ENCODE measurements around the gene TMEM240.
"Not testable (repeated sequence)": the region's sequence is repeated elsewhere in the genome, so short reads cannot be mapped to it uniquely, and the experiment has no call there.

The TMEM240 gene

DNA sequence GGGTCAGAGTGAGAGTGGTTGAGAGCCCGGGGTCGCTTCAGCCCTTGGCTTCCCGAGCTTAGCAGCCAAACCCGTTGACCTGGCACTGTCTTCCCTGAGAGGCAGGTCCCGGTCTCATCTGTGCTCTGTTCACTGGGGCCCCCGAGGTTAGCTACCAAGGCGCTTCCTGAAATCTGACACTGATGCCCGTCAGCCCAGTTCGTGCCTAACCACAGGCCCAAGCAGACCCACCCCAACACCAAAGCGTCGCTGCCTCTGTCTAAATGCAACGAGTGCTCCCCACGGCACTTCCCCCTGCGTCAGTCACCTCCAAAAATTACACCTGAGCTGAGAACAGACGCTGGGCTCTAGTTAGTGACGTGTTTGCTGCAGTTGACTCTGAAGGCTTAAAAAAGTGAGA is 26.0 kb downstream of the TMEM240 start:
- not testable (repeated sequence) for H3K27me3 ChIP-seq (ENCODE audit: control insufficient read depth, insufficient read depth, low read length); H3K9ac ChIP-seq (ENCODE audit: low read depth, low read length); H3K9me3 ChIP-seq (ENCODE audit: control insufficient read depth, insufficient read depth, low read length)

DNA sequence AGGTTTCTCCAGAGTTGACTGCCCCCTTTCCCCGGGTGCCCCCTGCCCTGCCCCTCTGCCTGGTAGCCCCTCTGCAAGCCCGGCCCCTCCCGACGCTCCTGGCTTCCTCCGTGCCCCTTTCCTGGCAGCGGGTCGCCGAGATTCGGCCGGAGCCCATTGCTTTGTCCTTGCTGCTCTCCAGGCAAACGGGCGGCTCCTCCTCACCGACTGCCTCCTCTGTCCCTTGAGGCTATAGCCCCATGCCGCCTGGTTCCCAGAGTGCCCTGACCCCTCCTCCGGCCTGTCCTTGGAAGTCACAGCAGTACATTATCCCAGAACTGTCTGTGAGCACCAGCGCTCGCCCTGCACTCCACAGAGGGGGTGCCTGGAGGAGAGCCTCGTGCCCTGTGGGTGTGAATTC is 26.7 kb downstream of the TMEM240 start:
- not testable (repeated sequence) for H3K27me3 ChIP-seq (ENCODE audit: control insufficient read depth, insufficient read depth, low read length); H3K9me3 ChIP-seq (ENCODE audit: control insufficient read depth, insufficient read depth, low read length); H3K4me3 ChIP-seq (ENCODE audit: low read depth, low read length); H3K4me1 ChIP-seq (ENCODE audit: control insufficient read depth, insufficient read depth, low read length); H3K9ac ChIP-seq (ENCODE audit: low read depth, low read length)
- H3K36me3 ChIP-seq (ENCODE audit: control insufficient read depth, insufficient read depth, low read length), result peaks cover 12% of the 10 kb centered on the region

More for the DNA sequence above, 26.0 kb downstream of the TMEM240 start:
- H3K4me3 ChIP-seq (ENCODE audit: low read depth, low read length); H3K4me1 ChIP-seq (ENCODE audit: control insufficient read depth, insufficient read depth, low read length): not testable (repeated sequence)
- peaks cover 12% of the 10 kb centered on the region for H3K36me3 ChIP-seq (ENCODE audit: control insufficient read depth, insufficient read depth, low read length)

DNA sequence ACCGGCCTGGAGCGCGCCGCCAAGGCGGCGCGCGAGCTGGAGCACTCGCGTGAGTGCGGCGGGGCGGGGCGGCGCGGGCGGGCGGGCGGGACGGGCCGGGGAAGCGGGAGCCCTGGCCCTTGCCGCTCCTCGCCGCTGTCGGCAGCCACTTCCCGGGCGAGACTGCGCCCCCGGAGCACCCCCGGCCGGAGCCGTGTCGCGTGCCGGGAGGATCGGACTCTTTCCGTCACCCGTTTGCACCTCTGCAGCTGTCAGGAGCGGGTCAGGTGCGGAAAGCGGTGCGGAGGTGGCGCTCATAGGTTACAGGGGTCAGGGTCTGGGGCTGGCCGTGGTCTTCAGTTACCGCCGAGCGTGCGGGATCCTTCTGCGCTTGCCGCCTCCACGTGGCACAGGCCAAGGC is 28.0 kb downstream of the TMEM240 start:
- H3K27me3 ChIP-seq (ENCODE audit: control insufficient read depth, insufficient read depth, low read length); H3K36me3 ChIP-seq (ENCODE audit: control insufficient read depth, insufficient read depth, low read length); H3K4me1 ChIP-seq (ENCODE audit: control insufficient read depth, insufficient read depth, low read length); H3K9ac ChIP-seq (ENCODE audit: low read depth, low read length); H3K9me3 ChIP-seq (ENCODE audit: control insufficient read depth, insufficient read depth, low read length): not testable (repeated sequence)
- H3K4me3 ChIP-seq (ENCODE audit: low read depth, low read length), result peak overlapping the region; percentile 52

DNA sequence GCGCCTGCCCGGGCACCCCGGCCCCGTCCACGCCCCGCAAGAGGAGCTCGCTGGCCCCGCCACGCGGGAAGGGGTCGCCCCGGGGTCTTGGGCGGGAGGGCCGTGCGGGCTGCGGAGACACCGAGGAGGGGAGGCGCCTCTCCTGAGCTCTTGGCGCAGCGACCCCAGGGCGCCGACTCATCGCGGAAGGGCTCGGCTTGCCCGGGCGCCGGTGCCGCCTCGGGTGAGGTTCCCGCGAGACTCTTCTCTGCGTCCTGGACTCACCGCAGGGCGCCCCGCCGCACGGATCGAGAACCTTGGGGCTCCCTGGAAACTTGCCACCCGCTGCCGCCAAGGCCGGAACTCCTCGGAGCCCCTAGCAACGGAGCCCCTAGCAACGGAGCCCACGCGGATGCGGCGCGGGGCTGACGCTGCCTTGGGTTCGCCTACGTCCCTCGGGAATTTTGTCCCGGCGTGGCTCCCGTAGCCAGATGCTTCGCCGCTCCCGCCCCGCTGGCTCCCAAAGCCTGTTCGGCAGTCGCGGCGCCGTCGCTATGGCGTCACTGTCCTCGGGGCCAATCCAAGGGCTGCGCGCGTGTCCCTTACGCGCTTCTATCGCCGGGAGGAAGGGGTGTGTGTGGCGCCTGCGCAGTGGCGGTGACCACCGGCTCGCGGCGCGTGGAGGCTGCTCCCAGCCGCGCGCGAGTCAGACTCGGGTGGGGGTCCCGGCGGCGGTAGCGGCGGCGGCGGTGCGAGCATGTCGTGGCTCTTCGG is 28.7 kb downstream of the TMEM240 start, which contains the start of gene ATAD3A:
Gene ATAD3A, plus strand, starts transcription at position 630 of the 753 bp plus-strand sequence. Its CDS starts 107 bp downstream, at position 737.
- Histone ChIP-seq H3K4me1 (ENCODE audit: control insufficient read depth, insufficient read depth, low read length) (no peaks in the 10 kb centered on the region), H3K9ac (ENCODE audit: low read depth, low read length) (peak within 1 kb of the TSS; percentile 73)

DNA sequence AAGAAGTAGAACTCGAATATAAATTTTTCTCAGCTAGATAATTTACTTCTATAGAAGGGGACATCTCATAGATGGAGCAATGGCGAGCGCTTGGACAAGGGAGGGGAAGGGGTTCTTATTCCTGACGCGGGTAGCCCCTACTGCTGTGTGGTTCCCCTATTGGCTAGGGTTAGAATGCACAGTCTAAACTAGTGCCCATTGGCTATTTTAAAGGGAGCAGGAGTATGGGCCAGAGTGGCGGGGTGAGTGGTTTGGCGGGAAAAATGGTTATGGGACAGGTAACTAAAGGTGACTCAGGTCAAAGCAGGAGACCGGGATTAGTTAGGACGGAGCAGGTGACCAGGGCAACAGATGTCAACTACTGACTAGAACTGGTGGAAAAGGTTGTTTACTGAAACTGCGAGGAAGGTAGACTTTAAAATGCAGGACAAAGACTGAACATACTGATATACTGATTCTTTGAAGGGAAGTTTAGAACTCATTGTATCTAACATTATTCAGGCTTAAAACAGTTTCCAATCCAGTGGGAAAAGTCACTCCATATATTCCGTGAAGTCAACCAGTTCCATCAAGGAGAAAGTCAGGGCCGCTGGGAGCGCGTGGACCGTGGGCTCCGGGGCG is 29.4 kb downstream of the TMEM240 start:
- no peaks in the 10 kb centered on the region for H3K4me1 ChIP-seq (ENCODE audit: control insufficient read depth, insufficient read depth, low read length)
- no peaks in the 10 kb centered on the region for H3K9me3 ChIP-seq (ENCODE audit: control insufficient read depth, insufficient read depth, low read length)
- peak overlapping the region; percentile 73 for H3K9ac ChIP-seq (ENCODE audit: low read depth, low read length)
- H3K4me3 ChIP-seq (ENCODE audit: low read depth, low read length), result peak overlapping the region; percentile 78
- no peaks in the 10 kb centered on the region for H3K36me3 ChIP-seq (ENCODE audit: control insufficient read depth, insufficient read depth, low read length)
- H3K27me3 ChIP-seq (ENCODE audit: control insufficient read depth, insufficient read depth, low read length), result no peaks in the 10 kb centered on the region

More for the DNA sequence above, 28.7 kb downstream of the TMEM240 start, which contains the start of gene ATAD3A:
- Histone ChIP-seq H3K9me3 (ENCODE audit: control insufficient read depth, insufficient read depth, low read length) (no peaks in the 10 kb centered on the region), H3K27me3 (ENCODE audit: control insufficient read depth, insufficient read depth, low read length) (no peaks in the 10 kb centered on the region), H3K4me3 (ENCODE audit: low read depth, low read length) (peak within 1 kb of the TSS; percentile 78), H3K36me3 (ENCODE audit: control insufficient read depth, insufficient read depth, low read length) (no peaks in the 10 kb centered on the region)

DNA sequence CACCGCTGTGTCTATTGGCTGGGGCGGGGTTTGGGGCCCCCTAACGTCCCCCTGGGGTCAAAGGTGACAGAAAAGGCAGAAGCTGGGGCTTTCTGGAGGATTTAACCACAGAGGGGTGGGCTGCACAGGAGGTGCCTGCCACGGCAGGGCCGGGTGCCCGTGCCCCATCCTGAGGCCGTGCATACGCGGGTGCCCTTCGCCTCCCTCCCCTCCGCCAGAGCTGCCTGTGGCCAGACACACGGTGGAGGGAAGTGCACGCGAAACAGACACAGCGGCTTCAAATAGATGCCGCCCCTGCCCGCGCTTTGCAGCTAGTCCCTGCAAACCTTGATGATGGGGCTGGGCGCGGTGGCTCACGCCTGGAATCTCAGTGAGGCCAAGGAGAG is 31.0 kb downstream of the TMEM240 start:
- H3K9ac ChIP-seq (ENCODE audit: low read depth, low read length); H3K4me3 ChIP-seq (ENCODE audit: low read depth, low read length); H3K4me1 ChIP-seq (ENCODE audit: control insufficient read depth, insufficient read depth, low read length); H3K9me3 ChIP-seq (ENCODE audit: control insufficient read depth, insufficient read depth, low read length); H3K27me3 ChIP-seq (ENCODE audit: control insufficient read depth, insufficient read depth, low read length); H3K36me3 ChIP-seq (ENCODE audit: control insufficient read depth, insufficient read depth, low read length): not testable (repeated sequence)

DNA sequence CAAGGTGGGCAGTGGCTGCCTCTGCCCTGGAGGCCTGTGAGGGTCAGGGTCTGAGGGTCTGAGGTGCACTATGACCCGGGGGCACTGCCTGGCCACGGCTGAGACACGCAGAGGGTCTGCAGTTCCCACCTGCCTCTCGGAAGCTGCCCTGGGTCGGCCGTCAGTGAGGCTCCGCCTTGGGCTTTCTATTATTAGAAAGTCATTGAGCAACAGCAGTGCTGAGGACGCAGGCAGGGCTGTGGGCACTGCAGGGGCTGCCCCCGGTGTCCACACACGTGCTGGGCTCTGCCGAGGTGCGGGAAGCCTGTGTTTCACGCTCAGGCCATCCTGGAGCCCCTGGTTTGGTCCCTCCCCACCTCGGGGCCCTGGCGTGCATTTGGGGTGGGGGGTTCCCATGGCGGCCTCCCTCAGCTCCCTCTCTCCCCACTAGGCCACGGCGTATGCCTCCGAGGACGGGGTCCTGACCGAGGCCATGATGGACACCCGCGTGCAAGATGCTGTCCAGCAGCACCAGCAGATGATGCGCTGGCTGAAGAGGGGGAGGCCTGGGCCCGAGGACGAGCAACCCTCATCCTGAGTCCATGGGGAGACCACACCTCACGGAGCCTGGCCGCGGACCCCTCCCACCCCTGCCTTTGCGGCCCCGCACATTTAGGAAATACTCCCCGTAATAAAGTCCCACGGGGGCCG is 31.5 kb downstream of the TMEM240 start:
- H3K36me3 ChIP-seq (ENCODE audit: control insufficient read depth, insufficient read depth, low read length); H3K27me3 ChIP-seq (ENCODE audit: control insufficient read depth, insufficient read depth, low read length); H3K4me3 ChIP-seq (ENCODE audit: low read depth, low read length); H3K4me1 ChIP-seq (ENCODE audit: control insufficient read depth, insufficient read depth, low read length); H3K9me3 ChIP-seq (ENCODE audit: control insufficient read depth, insufficient read depth, low read length); H3K9ac ChIP-seq (ENCODE audit: low read depth, low read length): not testable (repeated sequence)

DNA sequence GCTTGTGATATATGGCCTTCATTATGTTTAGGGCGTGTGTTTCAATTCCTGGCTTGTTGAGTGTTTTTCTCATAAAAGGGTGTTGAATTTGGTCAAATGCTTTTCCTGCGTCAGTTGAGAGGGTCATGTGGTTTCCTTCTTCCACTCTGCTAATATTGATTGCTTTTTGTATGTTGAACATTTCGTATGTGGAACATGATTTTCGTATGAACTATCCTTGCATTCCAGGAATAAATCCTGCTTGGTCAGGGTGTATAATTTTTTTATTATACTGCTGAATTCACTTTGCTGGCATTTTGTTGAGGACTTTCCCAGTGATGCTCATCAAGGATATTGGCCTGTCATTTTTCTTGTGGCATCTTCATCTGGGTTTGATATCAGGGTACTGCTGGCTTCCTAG is 33.1 kb downstream of the TMEM240 start:
- H3K36me3 ChIP-seq (ENCODE audit: control insufficient read depth, insufficient read depth, low read length), result no peaks in the 10 kb centered on the region
- H3K9ac ChIP-seq (ENCODE audit: low read depth, low read length), result no peak overlapping the region
- H3K4me3 ChIP-seq (ENCODE audit: low read depth, low read length), result no peak overlapping the region
- H3K9me3 ChIP-seq (ENCODE audit: control insufficient read depth, insufficient read depth, low read length), result no peaks in the 10 kb centered on the region
- H3K27me3 ChIP-seq (ENCODE audit: control insufficient read depth, insufficient read depth, low read length), result no peaks in the 10 kb centered on the region
- H3K4me1 ChIP-seq (ENCODE audit: control insufficient read depth, insufficient read depth, low read length), result no peaks in the 10 kb centered on the region

DNA sequence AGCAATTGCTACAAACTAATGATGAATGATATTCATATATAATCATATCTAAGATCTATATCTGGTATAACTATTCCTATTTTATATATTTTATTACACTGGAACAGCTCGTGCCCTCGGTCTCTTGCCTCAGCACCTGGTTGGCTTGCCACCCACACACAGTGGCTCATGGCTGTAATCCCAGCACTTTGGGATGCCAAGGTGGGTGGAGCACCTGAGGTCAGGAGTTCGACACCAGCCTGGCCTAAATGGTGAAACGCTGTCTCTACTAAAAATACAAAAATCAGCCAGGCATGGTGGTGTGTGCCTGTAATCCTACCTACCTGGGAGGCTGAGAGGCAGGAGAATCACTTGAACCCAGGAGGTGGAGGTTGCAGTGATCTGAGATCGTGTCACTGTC is 34.6 kb downstream of the TMEM240 start:
- not testable (repeated sequence) for H3K9ac ChIP-seq (ENCODE audit: low read depth, low read length); H3K4me3 ChIP-seq (ENCODE audit: low read depth, low read length); H3K36me3 ChIP-seq (ENCODE audit: control insufficient read depth, insufficient read depth, low read length); H3K4me1 ChIP-seq (ENCODE audit: control insufficient read depth, insufficient read depth, low read length); H3K9me3 ChIP-seq (ENCODE audit: control insufficient read depth, insufficient read depth, low read length); H3K27me3 ChIP-seq (ENCODE audit: control insufficient read depth, insufficient read depth, low read length)

DNA sequence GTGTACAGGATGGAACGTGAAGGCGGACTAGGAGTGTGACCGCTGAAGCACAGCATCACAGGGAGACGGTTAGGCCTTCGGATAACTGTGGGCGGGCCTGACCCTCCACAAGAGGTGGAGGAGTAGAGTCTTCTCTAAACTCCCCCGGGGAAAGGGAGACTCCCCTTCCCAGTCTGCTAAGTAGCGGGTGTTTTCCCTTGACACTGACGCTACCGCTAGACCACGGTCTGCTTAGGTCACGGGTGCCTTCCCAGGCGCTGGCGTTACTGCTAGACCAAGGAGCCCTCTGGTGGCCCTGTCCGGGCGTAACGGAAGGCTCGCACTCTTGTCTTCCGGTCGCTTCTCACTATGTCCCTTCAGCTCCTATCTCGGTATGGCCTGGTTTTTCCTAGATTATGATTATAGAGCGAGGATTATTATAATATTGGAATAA is 35.0 kb downstream of the TMEM240 start:
- H3K27me3 ChIP-seq (ENCODE audit: control insufficient read depth, insufficient read depth, low read length); H3K9ac ChIP-seq (ENCODE audit: low read depth, low read length); H3K9me3 ChIP-seq (ENCODE audit: control insufficient read depth, insufficient read depth, low read length); H3K36me3 ChIP-seq (ENCODE audit: control insufficient read depth, insufficient read depth, low read length); H3K4me1 ChIP-seq (ENCODE audit: control insufficient read depth, insufficient read depth, low read length): not testable (repeated sequence)
- H3K4me3 ChIP-seq (ENCODE audit: low read depth, low read length), result peak overlapping the region; percentile 13

DNA sequence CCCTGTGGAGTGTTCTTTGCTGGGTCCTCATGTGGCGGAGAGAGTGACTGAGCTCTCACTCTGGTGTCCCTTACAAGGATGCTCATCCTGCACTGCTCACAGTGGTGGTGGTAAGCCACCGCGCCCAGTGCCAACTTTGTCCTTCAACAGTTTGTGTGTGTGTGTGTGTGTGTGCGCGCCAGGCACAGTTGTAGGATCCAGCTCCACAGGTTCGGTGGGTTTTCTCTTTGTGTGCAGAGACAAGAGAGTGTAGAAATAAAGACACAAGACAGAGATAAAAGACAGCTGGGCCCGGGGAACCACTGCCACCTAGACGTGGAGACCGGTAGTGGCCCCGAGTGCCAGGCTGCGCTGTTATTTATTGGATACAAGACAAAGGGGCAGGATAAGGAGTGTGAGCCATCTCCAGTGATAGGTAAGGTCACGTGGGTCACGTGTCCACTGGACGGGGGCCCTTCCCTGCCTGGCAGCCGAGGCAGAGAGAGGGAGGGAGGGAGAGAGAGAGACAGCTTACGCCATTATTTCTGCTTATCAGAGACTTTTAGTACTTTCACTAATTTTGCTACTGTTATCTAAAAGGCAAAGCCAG is 35.6 kb downstream of the TMEM240 start:
- not testable (repeated sequence) for H3K27me3 ChIP-seq (ENCODE audit: control insufficient read depth, insufficient read depth, low read length); H3K36me3 ChIP-seq (ENCODE audit: control insufficient read depth, insufficient read depth, low read length); H3K9ac ChIP-seq (ENCODE audit: low read depth, low read length); H3K4me1 ChIP-seq (ENCODE audit: control insufficient read depth, insufficient read depth, low read length); H3K9me3 ChIP-seq (ENCODE audit: control insufficient read depth, insufficient read depth, low read length)
- H3K4me3 ChIP-seq (ENCODE audit: low read depth, low read length), result peak overlapping the region; percentile 13

Measured in iPS-15b (cell line).